AG09319 (cell line): Measurements from ENCODE around the gene HTRA1.

Source experiments
- DNase-seq: peaks from one replicate; pipeline ENCODE4 v3.0.0-alpha.2; 2010; ENCODE audit warnings: low read depth; ENCODE audit errors: extremely low read depth
- TF ChIP-seq, protein P1 (sequence below): IDR thresholded peaks from 2 replicates; pipeline ENCODE4 v1.5.1; 2011; ENCODE audit warnings: low read depth, mild to moderate bottlenecking, inconsistent platforms, low read length, moderate library complexity

HTRA1 gene

DNA sequence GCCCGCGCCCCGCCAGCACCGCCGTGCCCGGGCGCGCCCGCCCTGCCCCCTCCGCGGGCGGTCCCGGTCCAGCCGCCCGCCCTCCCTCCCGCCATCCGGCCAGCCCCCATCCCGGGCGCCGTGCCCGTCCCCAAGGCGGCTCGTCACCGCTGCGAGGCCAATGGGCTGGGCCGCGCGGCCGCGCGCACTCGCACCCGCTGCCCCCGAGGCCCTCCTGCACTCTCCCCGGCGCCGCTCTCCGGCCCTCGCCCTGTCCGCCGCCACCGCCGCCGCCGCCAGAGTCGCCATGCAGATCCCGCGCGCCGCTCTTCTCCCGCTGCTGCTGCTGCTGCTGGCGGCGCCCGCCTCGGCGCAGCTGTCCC lies at the start of gene HTRA1:
HTRA1 (plus strand) TSS at position 187 of the 362 bp plus-strand sequence; CDS start at position 287, 100 bp downstream.
- TF ChIP-seq, protein P1, sequence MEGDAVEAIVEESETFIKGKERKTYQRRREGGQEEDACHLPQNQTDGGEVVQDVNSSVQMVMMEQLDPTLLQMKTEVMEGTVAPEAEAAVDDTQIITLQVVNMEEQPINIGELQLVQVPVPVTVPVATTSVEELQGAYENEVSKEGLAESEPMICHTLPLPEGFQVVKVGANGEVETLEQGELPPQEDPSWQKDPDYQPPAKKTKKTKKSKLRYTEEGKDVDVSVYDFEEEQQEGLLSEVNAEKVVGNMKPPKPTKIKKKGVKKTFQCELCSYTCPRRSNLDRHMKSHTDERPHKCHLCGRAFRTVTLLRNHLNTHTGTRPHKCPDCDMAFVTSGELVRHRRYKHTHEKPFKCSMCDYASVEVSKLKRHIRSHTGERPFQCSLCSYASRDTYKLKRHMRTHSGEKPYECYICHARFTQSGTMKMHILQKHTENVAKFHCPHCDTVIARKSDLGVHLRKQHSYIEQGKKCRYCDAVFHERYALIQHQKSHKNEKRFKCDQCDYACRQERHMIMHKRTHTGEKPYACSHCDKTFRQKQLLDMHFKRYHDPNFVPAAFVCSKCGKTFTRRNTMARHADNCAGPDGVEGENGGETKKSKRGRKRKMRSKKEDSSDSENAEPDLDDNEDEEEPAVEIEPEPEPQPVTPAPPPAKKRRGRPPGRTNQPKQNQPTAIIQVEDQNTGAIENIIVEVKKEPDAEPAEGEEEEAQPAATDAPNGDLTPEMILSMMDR, result no peak
- DNase-seq, result peak; percentile 54

GRCh38 chr10:122413327-122413726 lies 48.0 kb upstream of the HTRA1 start:
- no peak for DNase-seq
- TF ChIP-seq, protein P1, result no peak

DNA sequence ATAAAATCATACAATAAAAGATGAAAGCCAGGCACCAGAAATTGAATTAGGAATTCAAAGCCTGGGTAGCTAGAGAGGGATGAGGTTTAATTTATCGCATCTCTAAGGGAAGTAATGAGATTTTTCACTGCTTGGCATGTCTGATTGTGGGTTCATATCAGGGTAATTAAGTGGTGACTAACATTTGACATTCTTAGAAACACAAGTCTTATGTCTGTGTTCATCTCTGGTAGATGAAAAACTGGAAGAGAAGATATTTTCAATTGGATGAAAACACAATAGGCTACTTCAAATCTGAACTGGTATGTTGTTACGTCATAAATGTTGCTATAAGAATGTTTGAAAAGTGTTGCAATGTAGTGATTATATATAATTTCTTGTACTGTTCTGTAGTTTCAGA lies 43.7 kb upstream of the HTRA1 start:
- TF ChIP-seq, protein P1, result no peak
- DNase-seq, result no peak

GRCh38 chr10:122419016-122419415 lies 42.3 kb upstream of the HTRA1 start:
- TF ChIP-seq, protein P1, result no peak

DNA sequence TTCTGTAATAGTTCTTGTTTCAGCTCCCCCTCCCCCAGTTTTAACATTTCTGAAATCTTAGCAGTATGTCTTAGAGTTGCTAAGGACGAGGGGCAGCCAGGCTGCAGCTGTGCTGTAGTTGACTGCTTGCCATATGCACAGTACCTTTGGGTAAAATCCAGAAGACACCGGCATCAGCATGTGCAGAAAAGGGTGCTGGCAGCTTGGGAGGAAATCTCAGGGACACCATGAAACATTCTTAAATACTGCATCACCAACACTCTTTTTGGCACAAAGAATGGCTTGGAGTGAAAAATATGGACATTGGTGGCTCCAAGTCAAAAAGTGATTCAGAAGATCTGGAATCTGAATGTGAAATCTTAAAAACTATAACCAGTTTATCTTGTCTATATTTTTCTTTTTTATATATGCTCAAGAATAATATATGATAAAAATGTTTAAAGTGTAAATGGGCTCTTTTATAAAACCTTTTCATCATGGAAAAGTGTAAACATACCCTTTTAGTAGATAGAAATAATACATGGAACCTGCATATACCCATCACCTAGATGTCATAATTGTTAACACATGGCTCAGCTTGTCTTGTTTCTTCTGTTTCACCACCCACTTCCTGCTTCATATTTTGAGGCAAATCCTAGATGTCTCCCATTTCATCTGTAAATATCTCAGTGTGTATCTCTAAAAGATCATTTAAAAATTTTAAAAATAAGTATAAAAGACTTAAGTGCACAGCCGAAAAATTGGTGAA lies 41.3 kb upstream of the HTRA1 start:
- TF ChIP-seq, protein P1, result no peak
- peak; percentile 20 for DNase-seq

More at GRCh38 chr10:122419016-122419415, 42.3 kb upstream of the HTRA1 start:
- DNase-seq, result no peak

- no peak for DNase-seq
- TF ChIP-seq, protein P1, result no peak
Observed at GRCh38 chr10:122420624-122421007, 40.7 kb upstream of the HTRA1 start.

GRCh38 chr10:122421054-122421625 lies 40.2 kb upstream of the HTRA1 start:
- DNase-seq, result no peak
- TF ChIP-seq, protein P1, result no peak
